HG03139 (cell line): ENCODE data around the gene CKLF.

Experiments used
- ATAC-seq: cut with Tn5 transposase; IDR thresholded peaks from one replicate; pipeline ENCODE4 v1.9.1; 2021; ENCODE audit not compliant: unreplicated experiment

CKLF gene

GRCh38 chr16:66517586-66518263, 34.7 kb upstream of the CKLF start:
- ATAC-seq = no peak

GRCh38 chr16:66519482-66520373, 32.6 kb upstream of the CKLF start:
- no peak for ATAC-seq

GRCh38 chr16:66520406-66521170, 31.8 kb upstream of the CKLF start:
- no peak for ATAC-seq

GRCh38 chr16:66521252-66521713, 31.1 kb upstream of the CKLF start:
- ATAC-seq = no peak

- ATAC-seq = peak; percentile 55
Measured at GRCh38 chr16:66521951-66522771, 30.2 kb upstream of the CKLF start.

- no peak for ATAC-seq
Measured at GRCh38 chr16:66522816-66523590, 29.4 kb upstream of the CKLF start.

GRCh38 chr16:66523861-66524354, 28.5 kb upstream of the CKLF start:
- ATAC-seq = peak; percentile 38

- ATAC-seq = peak; percentile 49
Measured at GRCh38 chr16:66524601-66525164, 27.7 kb upstream of the CKLF start.

- no peak for ATAC-seq
Measured at GRCh38 chr16:66525396-66526180, 26.8 kb upstream of the CKLF start.

GRCh38 chr16:66528294-66528693, 24.1 kb upstream of the CKLF start:
- ATAC-seq = no peak

- ATAC-seq = no peak
Measured at GRCh38 chr16:66529475-66529874, 22.9 kb upstream of the CKLF start.

GRCh38 chr16:66534376-66534799, 18.0 kb upstream of the CKLF start:
- no peak for ATAC-seq

- ATAC-seq = no peak
Measured at GRCh38 chr16:66536525-66536924, 15.9 kb upstream of the CKLF start.

- no peak for ATAC-seq
Measured at GRCh38 chr16:66537236-66537635, 15.1 kb upstream of the CKLF start.

GRCh38 chr16:66538910-66539309, 13.5 kb upstream of the CKLF start:
- no peak for ATAC-seq

GRCh38 chr16:66539623-66540469, 12.5 kb upstream of the CKLF start:
- ATAC-seq = no peak
